ENCODE measurements around the gene MAVS. TPM values are rescaled to one million over a fixed set of nuclear protein-coding genes. Genes with fewer than 3 reads are reported as not detected.
A peak's percentile ranks its signal among the peaks of the same experiment; 100 is the strongest.

MAVS gene
- total RNA-seq, 1 experiment from 2014 or later: 23.4 TPM

GRCh38 chr20:3910853-3911252, 64.2 kb downstream of the MAVS start:
- no peak for ATAC-seq
- H3K36me3 Mint-ChIP-seq: peaks cover 80% of the 10 kb centered on the region
- H3K4me1 Mint-ChIP-seq: no peaks in the 10 kb centered on the region
- ChIA-PET CTCF (no interaction called here), POLR2A (no interaction called here)
- DNase-seq (ENCODE audit: low spot score): no peak
- H3K27me3 Mint-ChIP-seq (ENCODE audit: low read depth): no peaks in the 10 kb centered on the region
- no peak overlapping the region for H3K4me3 Mint-ChIP-seq
- H3K9me3 Mint-ChIP-seq: no peaks in the 10 kb centered on the region
- H3K27ac Mint-ChIP-seq: 0 out of 2 replicates have a peak overlapping the region, but pooled peaks have one; percentile 70
- TF ChIP-seq PRRX2 (CRISPR knock-in tag; IDR thresholded peaks at IDR 0.05): no peak
- no peak for TF ChIP-seq ZNF232 (CRISPR knock-in tag; IDR thresholded peaks at IDR 0.05)
- TF ChIP-seq NR2C2 (CRISPR knock-in tag; IDR thresholded peaks at IDR 0.05): no peak
- TF ChIP-seq, protein P1, sequence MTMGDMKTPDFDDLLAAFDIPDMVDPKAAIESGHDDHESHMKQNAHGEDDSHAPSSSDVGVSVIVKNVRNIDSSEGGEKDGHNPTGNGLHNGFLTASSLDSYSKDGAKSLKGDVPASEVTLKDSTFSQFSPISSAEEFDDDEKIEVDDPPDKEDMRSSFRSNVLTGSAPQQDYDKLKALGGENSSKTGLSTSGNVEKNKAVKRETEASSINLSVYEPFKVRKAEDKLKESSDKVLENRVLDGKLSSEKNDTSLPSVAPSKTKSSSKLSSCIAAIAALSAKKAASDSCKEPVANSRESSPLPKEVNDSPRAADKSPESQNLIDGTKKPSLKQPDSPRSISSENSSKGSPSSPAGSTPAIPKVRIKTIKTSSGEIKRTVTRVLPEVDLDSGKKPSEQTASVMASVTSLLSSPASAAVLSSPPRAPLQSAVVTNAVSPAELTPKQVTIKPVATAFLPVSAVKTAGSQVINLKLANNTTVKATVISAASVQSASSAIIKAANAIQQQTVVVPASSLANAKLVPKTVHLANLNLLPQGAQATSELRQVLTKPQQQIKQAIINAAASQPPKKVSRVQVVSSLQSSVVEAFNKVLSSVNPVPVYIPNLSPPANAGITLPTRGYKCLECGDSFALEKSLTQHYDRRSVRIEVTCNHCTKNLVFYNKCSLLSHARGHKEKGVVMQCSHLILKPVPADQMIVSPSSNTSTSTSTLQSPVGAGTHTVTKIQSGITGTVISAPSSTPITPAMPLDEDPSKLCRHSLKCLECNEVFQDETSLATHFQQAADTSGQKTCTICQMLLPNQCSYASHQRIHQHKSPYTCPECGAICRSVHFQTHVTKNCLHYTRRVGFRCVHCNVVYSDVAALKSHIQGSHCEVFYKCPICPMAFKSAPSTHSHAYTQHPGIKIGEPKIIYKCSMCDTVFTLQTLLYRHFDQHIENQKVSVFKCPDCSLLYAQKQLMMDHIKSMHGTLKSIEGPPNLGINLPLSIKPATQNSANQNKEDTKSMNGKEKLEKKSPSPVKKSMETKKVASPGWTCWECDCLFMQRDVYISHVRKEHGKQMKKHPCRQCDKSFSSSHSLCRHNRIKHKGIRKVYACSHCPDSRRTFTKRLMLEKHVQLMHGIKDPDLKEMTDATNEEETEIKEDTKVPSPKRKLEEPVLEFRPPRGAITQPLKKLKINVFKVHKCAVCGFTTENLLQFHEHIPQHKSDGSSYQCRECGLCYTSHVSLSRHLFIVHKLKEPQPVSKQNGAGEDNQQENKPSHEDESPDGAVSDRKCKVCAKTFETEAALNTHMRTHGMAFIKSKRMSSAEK (CRISPR knock-in tag; IDR thresholded peaks at IDR 0.05; ENCODE audit: borderline replicate concordance): no peak
- TF ChIP-seq ZNF512 (CRISPR knock-in tag; IDR thresholded peaks at IDR 0.05; ENCODE audit: borderline replicate concordance): no peak
- TF ChIP-seq CDX4 (CRISPR knock-in tag; IDR thresholded peaks at IDR 0.05; ENCODE audit: borderline replicate concordance): no peak
- no peak for TF ChIP-seq ATF2 (CRISPR knock-in tag; IDR thresholded peaks at IDR 0.05; ENCODE audit: borderline replicate concordance, low read depth)
- TF ChIP-seq ZNF121 (CRISPR knock-in tag; IDR thresholded peaks at IDR 0.05): no peak
- TF ChIP-seq ZNF281 (CRISPR knock-in tag; IDR thresholded peaks at IDR 0.05): no peak
- TF ChIP-seq PREB (CRISPR knock-in tag; IDR thresholded peaks at IDR 0.05; ENCODE audit: borderline replicate concordance): no peak
- TF ChIP-seq ATF6 (CRISPR knock-in tag; IDR thresholded peaks at IDR 0.05): no peak
- no peak for TF ChIP-seq EMX1 (CRISPR knock-in tag; IDR thresholded peaks at IDR 0.05)
